NCI-H2171 treated with DMSO at 0.1 percent for 48 hours (cell line): ENCODE measurements around the gene SSX3.
"Not testable (repeated sequence)": the region's sequence is repeated elsewhere in the genome, so short reads cannot be mapped to it uniquely, and the experiment has no call there.

ENCODE experiments used
- DNase-seq: peaks from one replicate; lab custom pipeline; 2025; lab: John Stamatoyannopoulos, UW

The SSX3 gene, protein sequence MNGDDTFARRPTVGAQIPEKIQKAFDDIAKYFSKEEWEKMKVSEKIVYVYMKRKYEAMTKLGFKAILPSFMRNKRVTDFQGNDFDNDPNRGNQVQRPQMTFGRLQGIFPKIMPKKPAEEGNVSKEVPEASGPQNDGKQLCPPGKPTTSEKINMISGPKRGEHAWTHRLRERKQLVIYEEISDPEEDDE

DNA sequence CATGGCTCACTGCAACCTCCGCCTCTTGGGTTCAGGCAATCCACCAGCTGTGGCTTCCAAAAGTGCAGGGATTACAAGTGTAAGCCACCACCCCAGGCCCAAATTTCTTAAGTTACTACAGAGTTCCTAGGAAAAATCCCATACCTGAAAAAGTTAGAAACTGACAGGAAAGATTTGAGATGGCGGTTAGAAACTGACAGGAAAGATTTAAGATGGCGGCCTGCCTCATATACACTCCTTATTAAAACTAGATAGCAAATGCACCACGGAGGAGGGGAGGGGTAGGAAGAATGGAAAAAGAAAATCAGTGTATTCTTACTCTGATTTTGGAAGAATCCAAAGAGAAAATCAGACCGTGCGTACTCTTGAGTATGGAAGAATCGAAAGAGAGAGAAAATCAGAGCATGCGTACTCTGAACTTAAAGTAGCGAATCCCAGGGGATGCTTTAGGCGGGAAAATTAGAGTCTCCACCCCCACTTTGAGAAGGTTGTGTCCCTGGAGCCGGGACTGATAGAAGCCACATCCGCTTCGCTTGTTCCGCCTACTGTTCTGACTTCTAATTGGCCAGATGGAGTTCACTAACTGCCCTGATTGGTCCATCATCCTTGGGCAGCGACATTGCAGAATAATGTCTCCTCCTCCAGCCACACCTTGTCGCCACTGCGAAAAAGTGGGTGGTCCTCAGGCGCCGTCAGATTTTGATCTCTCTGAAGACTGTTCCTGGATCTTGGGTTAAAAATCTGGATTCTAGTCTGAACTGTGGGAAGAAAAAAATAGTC is at the start of gene SSX3:
Gene SSX3 (minus strand): TSS at position 389 of the 780 bp plus-strand sequence. CDS start 1,454 bp downstream, outside the sequence.
- not testable (repeated sequence) for DNase-seq

DNA sequence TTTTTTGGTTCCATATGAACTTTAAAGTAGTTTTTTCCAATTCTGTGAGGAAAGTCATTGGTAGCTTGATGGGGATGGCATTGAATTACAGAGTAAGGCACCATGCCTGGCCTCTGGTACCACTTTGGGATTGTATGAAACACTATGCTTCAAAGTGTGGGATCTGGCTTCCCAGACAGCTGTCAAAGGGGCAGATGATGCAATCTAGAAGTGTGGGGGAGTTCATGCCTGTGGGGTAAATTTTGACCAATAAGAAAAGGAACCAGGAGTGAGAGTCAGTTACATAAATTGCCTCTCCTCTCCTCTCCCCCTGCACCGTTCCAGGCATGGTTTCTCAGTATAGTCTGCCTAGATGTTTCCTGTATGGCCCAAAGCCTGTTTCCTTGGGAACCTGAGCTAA is 41.3 kb upstream of the SSX3 start:
- not testable (repeated sequence) for DNase-seq

DNA sequence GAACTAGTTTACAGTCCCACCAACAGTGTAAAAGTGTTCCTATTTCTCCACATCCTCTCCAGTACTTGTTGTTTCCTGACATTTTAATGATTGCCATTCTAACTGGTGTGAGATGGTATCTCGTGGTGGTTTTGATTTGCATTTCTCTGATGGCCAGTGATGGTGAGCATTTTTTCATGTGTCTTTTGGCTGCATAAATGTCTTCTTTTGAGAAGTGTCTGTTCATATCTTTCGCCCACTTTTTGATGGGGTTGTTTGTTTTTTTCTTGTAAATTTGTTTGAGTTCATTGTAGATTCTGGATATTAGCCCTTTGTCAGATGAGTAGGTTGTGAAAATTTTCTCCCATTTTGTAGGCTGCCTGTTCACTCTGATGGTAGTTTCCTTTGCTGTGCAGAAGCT is 40.4 kb upstream of the SSX3 start:
- not testable (repeated sequence) for DNase-seq

DNA sequence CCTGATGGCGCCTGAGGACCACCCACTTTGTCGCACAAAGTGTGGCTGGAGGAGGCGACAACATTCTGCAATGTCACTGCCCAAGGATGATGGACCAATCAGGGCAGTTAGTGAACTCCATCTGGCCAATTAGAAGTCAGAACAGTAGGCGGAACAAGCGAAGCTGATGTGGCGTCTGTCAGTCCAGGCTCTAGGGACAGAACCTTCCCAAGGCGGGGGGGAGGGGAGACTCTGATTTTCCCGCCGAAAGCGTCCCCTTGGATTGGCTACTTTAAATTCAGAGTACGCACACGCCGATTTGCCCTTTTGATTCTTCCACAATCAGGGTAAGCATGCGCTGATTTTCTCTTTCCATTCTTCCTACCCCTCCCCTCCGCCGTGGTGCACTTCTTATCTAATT is 26.7 kb upstream of the SSX3 start, which contains the start of gene SSX4:
Gene SSX4 (plus strand): TSS at position 301 of the 400 bp plus-strand sequence. CDS start 515 bp downstream, outside the sequence.
- DNase-seq = not testable (repeated sequence)

DNA sequence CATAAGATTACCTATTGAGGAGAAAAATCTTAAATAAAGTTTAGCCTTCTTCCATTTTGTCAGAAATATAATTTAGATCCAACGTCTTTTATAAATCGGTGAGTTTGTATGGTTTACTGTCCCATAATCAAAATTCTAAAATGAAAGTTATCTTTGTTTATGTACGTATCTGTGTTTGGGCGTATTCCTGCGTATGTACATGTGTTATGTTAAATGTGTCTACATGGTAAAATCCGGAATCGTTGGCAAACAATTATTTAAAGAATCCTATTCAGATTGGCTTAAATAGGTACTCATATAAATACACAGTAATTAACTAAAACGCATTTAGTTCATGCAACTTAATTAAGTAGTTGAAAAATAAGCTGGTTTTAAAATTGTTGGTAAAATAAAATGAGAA is 13.9 kb upstream of the SSX3 start:
- not testable (repeated sequence) for DNase-seq

DNA sequence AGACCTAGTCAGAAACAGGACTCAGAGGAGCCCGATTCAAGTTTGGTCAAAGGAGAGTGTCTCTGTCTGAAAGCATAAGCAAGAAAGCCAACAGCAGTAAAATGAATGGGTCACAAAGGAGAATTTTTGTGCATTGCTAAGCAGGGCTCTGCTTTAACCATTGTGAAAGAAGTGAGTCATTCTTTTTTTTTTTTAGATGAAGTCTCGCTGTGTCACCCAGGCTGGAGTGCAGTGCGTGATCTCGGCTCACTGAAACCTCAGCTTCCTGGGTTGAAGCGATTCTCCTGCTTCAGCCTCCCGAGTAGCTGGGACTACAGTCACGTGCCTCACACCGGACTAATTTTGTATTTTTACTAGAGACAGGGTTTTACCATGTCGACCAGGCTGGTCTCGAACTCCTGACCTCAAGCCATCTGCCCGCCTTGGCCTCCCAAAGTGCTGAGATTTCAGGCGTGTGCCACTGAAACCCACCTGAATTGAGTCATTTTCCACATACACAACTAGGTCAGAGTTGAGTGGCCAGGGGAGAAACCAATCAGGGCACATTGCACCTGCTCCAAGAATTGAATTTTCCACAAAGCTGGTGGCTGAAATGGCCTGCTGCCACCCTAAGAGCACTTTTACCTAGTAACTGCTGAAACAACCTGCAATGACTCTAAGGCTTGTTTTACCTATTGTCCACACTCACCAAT is 11.4 kb upstream of the SSX3 start:
- DNase-seq = not testable (repeated sequence)

DNA sequence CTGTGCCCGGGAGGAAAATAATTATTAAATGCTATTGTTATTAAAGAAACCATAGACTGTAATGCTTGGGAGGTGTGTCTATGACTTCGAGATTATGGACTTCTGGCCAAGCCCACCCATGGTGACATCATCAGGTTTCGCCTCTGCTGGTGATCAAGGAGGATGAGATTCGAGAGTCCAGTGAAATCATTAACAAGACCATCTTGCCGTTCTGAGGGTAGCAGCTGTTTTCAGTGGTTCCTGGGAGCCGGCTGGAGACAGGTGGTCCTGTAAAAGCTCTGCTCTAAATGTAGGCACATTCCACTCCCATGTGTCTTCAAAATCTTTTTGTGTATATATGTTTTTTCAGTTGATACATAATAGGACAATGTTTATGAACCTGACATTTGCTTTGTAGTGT is 2.8 kb upstream of the SSX3 start:
- DNase-seq = not testable (repeated sequence)

DNA sequence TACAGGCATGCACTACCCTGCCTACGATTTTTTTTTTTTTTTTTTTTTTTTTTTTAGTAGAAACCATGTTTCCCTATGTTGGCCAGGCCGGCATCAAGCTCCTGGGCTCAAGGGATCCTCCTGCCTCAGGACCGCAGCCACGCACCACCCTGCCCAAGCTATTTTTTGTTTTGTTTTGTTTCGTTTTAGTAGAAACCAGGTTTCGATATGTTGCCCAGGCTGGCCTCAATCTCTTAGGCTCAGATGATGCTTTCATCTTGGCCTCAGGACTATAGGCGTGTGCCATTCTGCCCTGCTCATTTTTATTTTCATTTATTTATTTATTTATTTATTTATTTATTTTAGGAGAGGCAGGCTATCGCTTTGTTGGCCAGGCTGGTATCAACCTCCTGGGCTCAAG is 1.2 kb upstream of the SSX3 start:
- DNase-seq = no peak

DNA sequence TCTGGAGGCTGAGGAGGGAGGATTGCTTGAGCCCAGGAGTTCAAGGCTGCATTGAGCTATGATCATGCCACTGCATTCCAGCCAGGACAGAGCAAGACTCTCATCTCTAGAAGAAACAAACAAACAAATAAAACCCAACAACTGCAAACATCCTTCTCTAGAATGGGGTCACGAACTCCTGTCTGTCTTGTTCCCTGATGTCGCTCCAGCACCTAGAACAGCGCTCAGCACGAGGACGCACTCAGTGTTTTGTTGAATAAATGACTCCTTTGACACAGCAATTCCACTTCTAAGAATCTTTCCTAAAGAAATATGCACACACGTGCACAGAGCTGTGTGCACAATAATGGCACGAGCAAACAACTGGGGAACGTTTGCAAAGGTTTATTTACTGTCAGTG is 10.4 kb downstream of the SSX3 start:
- not testable (repeated sequence) for DNase-seq

DNA sequence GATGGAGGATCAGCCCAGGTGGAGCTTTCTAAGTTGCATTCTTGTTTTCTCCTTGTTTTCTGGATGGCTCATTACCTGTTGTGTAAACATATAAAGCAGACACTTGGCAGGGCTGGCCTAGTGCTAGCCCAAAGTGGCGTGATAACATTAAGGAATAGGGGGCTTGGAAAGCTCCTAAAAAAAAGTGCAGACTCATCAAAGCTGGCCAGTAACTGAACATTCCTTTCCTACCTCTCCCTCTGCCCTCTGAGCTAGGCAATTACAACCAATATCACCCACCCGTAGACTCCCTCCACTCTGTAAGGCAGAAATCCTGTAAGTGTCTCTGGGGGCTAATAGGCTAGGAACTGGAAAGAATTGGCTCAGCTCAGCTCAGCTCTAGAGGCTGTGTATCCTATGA is 42.5 kb downstream of the SSX3 start:
- DNase-seq = not testable (repeated sequence)

DNA sequence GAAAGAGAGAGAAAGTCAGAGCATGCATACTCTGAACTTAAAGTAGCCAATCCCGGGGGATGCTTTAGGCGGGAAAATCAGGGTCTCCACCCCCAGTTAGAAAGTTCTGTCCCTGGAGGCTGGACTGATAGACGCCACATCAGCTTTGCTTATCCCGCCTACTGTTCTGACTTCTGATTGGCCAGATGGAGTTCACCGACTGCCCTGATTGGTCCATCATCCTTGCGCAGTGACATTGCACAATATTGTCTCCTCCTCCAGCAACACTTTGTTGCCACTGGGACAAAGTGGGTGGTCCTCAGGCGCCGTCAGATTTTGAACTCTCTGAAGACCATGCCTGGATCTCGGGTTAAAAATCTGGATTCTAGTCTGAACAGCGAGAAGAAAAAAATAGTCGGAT is 50.3 kb downstream of the SSX3 start:
- DNase-seq = no peak
